GM23248 (cell line): ENCODE measurements around the gene ZNF17.

ENCODE experiments used
- EZH2 ChIP-seq: fragments of 200-600 bp; sonication (generic); IDR thresholded peaks from 2 replicates; pipeline ENCODE4 v1.6.1; 2018; ENCODE audit warnings: antibody characterized with exemption, mild to moderate bottlenecking; ENCODE audit not compliant: insufficient read depth, poor library complexity, severe bottlenecking
- EZH2phosphoT487 ChIP-seq: fragments of 200-600 bp; sonication (generic); IDR thresholded peaks from 2 replicates; pipeline ENCODE4 v1.6.1; 2018; ENCODE audit warnings: antibody characterized with exemption, moderate library complexity, mild to moderate bottlenecking, low read depth; ENCODE audit not compliant: insufficient read depth

DNA sequence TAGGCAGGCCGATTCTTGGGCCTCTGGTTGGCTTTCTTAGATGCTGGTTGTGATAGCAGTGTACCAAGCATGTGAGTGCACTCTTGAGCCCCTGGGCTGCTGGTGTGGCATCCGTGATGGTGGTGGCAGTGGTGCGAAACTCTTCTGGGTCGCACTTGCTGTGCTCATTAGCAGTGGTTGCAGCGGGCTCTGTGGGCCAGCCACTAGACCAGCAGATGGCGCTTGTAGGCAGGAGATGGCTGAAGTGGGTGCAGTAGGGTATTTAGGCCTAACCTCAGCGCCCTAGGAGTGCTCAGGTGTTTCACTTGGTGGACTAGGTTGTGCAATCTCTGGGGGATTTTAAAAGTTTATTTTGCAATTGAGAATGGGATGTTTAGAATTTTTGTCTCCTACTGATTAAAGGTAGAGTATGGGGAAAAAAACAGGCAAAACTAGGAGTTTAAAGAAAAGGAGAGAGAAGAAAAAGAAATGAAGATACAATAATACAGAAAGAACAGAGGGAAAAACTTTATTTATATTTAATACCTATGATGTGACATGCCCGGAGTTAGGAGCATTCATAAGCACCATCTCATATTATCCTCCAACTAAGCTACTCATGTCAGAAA lies 4.3 kb upstream of the ZNF17 start:
- TF ChIP-seq EZH2phosphoT487 (no peak), EZH2 (no peak)
